ENCODE measurements around the gene TMEM88.

Gene TMEM88

GRCh38 chr17:7833795-7834541 is 20.9 kb upstream of the TMEM88 start, which contains the start of gene KDM6B:
TSS of gene KDM6B (plus strand) at chr17:7834217. CDS start at chr17:7845555, 11,338 bp downstream.
- peak; percentile 59 for DNase-seq

- no peak for DNase-seq
Measured at GRCh38 chr17:7834542-7834956, 20.3 kb upstream of the TMEM88 start.

GRCh38 chr17:7834957-7835813 is 19.7 kb upstream of the TMEM88 start:
- DNase-seq = peak; percentile 95

- DNase-seq = no peak
Measured at GRCh38 chr17:7835814-7836595, 18.9 kb upstream of the TMEM88 start.

GRCh38 chr17:7836596-7837407 is 18.1 kb upstream of the TMEM88 start:
- DNase-seq = peak; percentile 91

- DNase-seq = no peak
Measured at GRCh38 chr17:7837408-7838088, 17.3 kb upstream of the TMEM88 start.

- DNase-seq = peak; percentile 27
Measured at GRCh38 chr17:7838090-7839075, 16.5 kb upstream of the TMEM88 start.

GRCh38 chr17:7839190-7839875 is 15.5 kb upstream of the TMEM88 start:
- no peak for DNase-seq

- peak; percentile 27 for DNase-seq
Measured at GRCh38 chr17:7839876-7840261, 15.0 kb upstream of the TMEM88 start.

- DNase-seq = no peak
Measured at GRCh38 chr17:7840441-7840840, 14.4 kb upstream of the TMEM88 start.

- no peak for DNase-seq
Measured at GRCh38 chr17:7840875-7841274, 14.0 kb upstream of the TMEM88 start.

GRCh38 chr17:7841396-7841914 is 13.4 kb upstream of the TMEM88 start:
- DNase-seq = peak; percentile 59

GRCh38 chr17:7841915-7842379 is 12.9 kb upstream of the TMEM88 start:
- peak; percentile 70 for DNase-seq

GRCh38 chr17:7842380-7843256 is 12.2 kb upstream of the TMEM88 start:
- no peak for DNase-seq

GRCh38 chr17:7843257-7843535 is 11.7 kb upstream of the TMEM88 start:
- DNase-seq = no peak

- peak; percentile 60 for DNase-seq
Measured at GRCh38 chr17:7843536-7844291, 11.2 kb upstream of the TMEM88 start.

GRCh38 chr17:7844292-7845154 is 10.3 kb upstream of the TMEM88 start:
- peak; percentile 84 for DNase-seq

All from NCI-H446 treated with DMSO at 0.1 percent for 48 hours (cell line).